NCI-H2196 treated with DMSO at 0.1 percent for 48 hours (cell line): Measurements from ENCODE around the gene MALT1.
"Not testable (repeated sequence)": the region's sequence is repeated elsewhere in the genome, so short reads cannot be mapped to it uniquely, and the experiment has no call there.

Source experiments
- DNase-seq: peaks from one replicate; lab custom pipeline; 2025; ENCODE audit not compliant: unreplicated experiment; lab: John Stamatoyannopoulos, UW

The MALT1 gene

DNA sequence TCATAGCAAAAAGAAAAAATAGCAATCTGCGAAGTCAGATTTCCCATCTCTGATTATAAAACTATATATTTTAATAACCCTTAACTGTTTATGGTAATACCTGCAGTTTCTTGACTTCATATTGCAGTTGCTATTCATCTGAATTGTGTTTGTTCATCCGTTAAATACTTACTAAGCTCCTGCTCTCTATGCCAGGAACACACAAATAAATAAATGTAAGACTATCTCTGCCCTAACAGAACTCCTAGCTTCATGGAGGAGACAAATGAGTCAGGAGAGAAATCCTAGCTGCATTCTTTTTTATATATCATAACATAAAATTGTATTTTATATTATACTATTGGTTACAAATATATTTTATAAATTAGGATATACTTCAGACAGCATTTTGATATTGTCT is 61.2 kb downstream of the MALT1 start:
- DNase-seq = no peak

DNA sequence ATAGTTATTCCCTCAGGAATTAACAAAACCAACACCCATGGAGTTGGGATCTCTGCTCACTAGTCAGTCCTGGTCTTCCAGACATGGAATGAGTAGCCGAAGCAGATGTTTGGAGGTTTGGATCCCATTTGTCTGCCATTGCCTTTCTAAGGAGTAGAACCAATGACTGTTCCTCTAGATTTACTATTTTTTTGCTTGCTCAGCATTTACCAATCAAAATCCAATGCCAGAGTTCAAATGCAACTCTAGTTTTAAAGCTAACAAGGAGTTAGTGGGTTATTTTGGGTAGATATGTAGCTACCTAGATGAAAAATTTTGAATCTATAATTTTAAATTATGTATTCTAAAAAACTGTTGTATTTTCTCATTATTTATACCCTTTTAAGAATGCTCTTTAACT is 62.6 kb downstream of the MALT1 start:
- DNase-seq = no peak

DNA sequence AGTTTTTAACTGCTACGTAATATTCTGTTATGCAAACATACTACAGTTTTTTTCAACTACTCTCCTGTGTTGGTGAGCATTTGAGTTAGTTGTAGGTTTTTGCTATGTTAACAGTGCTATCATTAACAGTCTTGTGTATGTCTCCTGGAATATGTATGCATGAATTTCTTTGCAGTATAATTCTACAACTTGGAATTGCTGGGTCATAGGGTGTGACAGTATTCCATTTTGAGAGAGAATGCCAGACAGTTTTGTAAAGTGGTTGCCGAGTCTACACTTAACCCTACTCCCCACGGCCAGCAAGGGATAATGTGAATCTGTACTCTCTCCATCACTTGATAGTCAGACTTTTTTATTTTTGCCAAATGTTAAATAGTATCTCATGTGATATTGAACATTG is 67.1 kb downstream of the MALT1 start:
- no peak for DNase-seq

DNA sequence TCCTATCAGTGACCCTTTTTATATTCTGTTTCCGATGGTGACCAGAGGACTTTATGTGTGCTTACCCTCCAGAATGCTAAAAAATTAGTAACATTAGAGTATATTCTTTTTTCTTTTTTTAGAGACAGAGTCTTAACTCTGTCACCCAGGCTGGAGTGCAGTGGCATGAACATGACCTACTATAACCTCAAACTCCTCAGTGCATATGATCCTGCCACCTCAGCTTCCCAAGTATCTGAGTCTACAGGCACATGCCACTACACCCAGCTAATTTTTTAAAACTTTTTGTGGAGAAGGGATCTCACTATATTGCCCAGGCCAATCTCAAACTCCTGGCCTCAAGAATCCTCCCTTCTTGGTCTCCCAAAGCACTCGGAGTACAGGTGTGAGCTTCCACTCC is 74.6 kb downstream of the MALT1 start:
- no peak for DNase-seq

DNA sequence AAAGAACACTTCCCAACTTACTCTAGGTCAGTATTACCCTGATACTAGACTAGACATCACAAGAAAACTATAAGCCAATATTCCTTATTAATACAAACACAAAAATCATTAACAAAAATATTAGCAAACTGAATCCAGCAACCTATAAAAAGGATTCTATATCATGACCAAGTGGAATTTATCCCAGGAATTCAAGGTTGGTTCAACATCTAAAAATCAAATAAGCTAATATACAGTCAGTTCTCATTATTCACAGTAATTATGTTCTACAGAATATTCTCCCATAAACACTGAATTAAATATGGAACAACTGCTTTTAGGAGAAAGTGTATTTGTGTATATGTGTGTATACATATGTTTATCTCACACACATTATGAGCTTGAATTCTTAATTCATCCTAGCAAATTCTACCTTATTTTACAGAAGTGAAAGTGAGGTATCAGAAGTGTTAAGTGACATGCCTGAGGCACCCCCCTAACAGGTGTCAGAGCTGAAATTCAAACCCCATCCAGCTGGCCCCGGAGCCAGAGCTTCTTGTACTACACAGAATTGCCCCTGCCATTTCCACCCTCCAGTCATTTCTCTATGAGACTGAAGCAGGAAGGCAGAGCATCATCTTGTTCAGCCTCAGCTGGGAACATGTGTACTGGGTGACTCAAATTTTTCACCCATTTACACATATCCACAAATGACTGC is 77.8 kb downstream of the MALT1 start:
- DNase-seq = no peak

DNA sequence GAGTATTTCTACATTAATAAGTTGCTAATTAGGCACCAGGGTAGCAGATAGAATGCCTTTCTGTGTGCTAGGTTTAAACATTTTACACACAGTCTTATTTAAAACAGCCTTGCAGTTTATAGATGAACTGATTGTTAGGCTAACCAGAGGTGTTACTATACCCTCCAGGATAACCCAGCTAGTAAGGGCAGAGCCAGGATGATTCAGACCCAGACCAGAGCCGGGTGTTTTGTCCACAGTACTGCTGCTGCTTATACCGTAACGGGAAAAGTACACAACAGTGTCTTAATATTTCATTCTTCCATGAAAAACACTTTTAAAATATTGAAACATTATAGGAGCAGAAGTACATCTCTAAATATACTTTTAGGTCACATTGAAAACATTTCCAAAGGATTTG is 82.7 kb downstream of the MALT1 start:
- no peak for DNase-seq

DNA sequence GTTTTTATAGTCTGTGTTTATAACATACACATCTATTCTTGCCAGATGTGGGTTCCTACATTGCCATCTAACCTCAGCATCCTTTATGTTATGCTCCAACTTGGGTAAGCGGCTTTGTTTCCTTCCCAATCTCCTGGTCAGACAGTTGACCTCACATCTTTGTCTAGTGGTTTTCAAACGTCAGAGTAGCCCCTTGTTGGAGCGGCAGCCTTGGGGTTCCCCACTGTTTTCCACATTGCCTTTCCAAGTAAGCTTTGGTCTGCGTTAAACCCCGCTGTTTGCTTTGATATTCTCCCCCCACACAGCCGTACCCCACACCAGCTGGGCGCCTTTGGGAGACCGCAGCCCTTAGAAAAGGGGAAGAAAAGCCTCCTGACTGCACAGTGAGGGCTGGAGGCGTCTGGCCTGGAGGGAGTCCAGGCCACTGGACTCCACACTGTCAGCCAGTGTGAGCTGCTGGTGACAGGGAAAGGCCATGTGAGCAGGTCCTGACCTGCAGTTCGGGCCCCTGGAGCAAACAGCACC is 83.3 kb downstream of the MALT1 start:
- no peak for DNase-seq

DNA sequence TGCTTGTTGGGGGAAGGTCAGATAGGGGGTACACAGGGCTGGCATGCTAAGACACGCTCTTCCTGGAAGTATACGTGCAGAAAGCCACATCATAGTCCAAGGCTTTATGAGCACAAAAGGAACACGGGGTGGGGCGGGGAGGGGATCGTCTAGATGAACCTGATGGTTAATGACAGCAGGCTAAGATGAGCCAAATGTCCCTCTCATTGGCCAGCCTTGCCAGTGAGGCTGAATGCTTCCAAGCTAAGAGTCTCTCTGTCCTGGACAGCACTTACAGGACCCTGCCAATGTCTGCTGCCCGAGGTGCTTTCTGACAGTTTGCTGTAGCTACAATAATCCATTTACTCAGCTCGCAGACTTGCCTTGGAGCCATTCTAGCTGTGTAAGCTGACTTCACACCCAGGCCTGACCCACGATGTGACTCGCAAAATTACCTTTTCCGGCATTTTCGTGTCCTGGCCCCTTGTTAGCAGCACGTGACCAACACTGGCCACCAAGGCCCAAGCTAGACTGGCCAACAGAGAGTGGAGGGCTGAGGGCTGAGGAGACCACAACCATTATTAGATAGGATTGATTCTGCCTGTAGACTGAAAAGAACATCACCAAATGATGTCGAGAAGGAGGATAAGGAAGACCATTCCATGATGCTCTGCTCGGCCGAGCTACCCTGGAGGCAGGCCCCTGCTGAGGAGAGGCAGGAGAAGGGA is 84.2 kb downstream of the MALT1 start:
- DNase-seq = no peak

DNA sequence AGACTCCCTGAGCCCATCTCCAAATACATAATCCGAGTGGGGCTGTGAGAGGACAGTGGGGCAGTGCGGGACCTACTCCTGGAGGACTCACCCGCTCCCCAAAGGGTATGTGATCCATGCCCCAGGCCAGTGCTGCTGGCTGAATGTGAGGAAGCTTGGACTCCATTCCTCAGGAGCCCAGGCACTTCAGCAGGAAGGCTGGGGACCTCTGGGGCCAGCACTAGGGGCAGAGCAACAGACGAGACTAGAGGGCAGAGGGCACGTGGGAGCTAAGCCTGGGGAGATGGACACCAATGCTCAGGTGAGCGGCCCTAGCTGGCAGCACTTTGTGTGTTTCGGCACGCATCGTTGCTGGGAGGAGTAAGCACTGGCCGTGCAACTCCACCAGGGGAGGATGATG is 84.9 kb downstream of the MALT1 start:
- no peak for DNase-seq

DNA sequence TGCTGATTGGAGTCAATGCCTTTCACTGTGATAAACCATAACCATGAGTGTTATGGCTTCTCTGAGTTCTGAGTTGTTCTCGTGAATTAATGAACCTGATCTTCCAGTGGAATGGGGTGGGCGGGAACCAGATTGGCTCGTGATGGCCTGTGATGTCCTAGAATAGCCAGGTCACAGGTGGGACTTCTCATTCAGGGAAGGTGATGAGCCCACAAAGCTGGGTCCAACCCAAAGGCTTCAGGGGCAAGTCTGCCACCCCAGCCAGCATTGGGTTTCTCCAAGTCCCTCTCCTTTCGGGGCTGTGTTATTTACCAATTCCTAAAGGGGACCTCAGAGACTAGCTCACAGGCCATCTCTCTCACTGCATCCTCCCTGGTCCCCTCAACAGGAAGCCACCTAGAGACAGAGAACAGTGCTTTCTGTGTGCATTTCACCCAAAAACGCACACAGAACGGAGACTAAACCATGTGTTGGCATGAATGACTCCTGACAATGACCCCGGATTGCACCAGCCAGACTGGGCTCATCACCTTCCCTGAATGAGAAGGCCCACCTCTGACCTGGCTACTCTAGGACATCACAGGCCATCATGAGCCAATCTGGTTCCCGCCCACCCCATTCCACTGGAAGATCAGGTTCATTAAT is 85.5 kb downstream of the MALT1 start:
- no peak for DNase-seq

DNA sequence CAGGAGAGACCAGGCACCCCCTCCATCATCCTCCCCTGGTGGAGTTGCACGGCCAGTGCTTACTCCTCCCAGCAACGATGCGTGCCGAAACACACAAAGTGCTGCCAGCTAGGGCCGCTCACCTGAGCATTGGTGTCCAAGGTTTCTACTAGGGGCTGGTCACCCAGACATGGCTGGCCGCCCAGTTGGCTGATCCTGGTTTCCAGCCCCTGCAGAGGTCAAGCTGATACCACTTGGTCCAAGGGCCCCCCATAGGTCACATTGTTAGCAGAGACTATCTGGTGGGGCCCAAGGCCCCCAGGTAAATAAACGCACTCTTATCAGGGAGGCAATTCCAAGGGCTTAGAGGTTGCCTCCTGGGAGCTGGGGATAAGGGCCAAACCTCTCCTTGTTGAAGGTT is 86.1 kb downstream of the MALT1 start:
- not testable (repeated sequence) for DNase-seq

DNA sequence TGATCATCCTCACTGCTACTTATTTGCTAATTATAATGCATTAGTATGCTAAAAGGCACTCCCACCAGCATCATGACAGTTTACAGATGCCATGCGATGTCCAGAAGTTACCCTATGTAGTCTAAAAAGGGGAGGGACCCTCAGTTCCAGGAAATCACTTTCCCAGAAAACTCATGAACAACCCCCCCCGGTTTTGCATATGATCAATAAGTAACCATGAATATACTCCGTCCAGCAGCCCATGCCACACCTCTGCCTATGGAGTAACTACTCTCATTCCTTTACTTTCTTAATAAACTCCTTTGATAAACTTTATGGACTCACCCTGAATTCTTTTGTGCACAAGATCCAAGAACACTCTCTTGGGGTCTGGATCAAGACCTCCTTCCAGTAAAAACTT is 86.8 kb downstream of the MALT1 start:
- no peak for DNase-seq

DNA sequence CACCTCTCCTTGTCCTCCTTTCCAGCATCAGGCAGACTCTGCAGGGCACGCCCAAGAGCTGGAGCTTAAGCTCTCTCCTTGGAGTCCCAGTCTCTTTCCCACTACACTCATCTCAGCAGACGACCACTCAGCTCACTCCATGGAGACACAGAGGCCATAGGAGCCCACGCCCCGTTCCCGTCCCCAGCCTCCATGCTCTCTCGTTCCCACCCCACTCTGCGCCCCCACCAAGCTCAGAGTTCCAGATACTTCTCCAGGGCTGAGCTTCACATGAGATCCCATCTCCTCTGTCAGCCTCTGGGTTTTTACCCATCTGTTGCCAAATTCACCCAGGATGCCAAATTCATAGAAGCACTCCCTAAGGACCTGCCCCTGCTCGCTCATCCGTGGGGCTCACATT is 87.3 kb downstream of the MALT1 start:
- no peak for DNase-seq

DNA sequence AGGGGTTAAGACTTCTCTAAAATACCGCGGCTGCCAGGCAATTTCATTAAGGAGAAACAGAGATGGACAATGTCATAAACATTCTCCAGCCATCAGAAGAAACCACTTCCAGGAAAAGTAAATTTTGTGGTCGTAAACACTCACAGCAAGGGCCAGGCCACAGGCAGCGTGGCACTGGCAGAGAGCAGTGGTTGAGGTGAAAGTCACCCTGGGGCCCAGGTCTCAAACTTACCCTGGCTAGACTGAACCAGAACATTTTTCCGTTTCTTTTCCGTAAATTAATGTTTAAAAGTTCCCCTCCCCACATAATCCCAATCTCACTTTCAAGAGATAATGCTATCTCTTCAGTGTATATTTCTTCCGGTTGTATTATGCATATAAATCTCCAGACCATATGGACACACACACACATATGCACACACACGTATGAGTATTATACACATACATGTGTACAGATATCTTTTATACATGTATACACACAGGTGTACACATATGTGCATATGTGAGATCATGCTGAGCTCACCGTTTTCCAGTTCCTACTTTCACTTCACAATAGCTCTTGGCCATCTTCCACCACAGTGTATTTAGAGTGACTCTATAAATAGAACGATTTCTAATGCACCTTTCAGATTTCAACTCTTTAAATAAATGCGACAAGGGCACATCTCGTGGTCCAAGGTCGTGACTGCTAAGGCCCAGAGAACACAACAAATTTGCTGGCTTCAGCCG is 90.1 kb downstream of the MALT1 start:
- DNase-seq = no peak

DNA sequence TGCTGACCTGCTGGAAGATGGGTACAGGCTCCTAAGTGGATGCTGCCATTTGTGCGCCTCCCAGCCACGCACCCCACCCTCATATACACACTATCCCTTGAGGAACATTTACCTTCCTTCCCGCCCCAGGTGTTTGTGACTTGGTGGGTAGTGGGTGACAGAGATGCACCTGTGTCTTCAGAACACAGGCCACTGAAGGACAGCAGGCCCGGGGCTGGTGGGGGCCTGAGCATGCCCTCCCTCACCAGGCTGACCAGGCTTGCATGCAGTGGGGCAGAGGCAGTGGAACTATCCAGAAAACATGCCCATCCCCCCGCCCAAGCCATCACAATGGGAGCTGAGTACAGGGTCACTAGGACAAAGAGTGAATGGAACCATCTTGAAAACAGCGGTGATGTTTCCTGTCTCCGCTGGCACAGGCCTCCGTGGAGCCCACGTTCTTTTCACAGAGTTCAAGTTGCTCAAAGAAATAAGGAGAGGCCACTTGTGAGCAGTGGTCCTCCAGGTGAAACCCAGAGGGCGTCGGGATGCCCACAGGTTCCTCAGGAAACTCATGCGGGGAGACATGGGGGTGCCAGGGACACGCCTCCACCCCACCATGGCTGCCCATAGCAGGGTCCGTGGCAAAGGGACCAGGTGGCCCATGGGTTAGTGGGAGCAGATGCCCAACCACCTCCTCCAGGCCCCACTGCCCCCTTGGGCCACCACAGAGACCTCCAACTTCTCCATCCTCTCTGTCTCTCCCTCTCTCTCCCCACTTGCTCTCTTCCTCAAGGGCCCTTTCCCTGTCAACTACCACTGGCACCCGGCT is 90.9 kb downstream of the MALT1 start:
- DNase-seq = no peak

DNA sequence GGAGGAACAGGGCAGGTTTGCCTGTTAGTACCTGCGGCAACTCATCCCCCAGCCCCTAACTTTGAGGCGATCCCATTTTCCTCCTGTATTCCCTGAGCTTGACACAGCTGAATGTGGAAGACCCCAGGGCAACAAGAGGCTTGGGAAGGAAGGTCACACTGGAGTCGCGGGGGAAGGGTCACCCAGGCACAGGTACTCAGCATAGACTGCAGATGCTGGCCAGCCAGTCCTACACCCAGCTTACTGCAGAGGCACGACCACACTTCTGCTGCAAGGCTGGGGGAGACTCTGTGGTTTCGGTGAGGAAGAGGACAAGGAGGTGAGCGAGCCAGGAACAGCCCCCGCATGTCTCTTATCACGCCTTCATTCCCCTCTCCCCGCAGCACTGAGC is 91.5 kb downstream of the MALT1 start:
- DNase-seq = no peak

DNA sequence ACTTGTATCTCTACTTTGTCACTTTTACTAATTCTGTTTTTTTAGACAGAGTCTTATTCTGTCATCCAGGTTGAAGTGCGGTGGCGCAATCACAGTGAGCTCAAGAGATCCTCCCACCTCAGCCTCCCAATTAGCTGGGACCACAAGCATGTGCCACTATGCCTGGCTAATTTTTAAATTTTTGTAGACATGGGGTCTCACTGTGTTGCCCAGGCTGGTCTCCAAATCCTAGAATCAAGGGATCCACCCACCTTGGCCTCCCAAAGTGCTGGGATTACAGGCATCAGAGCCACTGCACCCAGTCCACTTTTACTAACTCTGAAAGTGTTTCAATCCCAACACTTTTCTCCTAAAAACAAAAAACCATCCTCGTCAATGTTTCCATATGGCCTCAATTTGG is 94.9 kb downstream of the MALT1 start:
- no peak for DNase-seq

DNA sequence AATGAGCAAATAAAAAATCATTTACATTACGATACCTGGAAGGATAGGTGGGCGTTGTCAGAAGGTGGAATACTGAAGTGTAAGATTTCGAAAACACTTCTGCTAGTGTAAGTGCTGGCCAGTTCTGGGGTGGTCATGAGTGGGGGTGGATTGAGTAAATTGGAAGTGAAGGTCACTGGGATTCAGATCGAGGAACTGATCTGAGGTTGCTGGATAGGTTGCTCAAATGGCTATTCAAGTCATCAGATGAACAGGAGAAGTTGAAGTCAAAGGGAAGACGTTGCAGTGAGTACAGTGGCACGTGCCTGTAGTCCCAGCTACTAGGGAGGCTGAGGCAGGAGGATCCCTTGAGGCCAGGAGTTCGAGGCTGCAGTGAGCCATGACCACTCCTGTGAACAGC is 95.7 kb downstream of the MALT1 start:
- DNase-seq = no peak

DNA sequence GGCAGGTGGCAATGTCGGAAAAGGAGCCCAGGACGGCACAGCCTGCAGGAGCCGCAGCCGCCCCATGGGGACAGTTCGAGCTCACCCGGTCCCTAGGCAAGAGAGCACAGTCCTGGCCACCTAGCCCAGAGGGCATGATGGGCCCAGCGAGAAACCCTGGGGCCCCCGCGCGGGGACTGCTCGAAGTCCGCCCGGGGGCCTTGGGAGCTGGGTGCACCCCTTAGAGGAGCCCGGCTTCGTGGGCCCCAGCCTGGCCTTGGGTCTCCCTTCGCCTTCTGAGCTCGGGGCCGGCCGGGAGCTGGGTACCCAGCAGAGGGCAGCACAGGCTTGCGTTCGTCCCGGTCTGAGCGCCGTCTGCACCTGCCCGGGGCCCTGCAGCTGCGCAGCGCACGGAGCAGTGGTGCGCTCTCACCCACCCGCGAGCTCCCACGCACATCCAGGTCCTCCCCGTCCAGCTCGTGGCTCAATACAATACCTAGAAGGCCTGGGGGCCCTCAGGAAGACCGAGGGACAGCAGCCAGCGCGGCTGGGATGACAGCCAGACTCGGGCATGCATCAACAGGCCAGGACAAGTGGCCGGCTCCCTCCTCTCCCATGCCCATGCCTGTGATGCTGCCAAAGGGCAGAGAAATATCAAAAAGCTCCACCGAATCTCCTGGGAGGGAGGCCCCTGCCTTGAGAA is 97.2 kb downstream of the MALT1 start:
- peak; percentile 89 for DNase-seq

DNA sequence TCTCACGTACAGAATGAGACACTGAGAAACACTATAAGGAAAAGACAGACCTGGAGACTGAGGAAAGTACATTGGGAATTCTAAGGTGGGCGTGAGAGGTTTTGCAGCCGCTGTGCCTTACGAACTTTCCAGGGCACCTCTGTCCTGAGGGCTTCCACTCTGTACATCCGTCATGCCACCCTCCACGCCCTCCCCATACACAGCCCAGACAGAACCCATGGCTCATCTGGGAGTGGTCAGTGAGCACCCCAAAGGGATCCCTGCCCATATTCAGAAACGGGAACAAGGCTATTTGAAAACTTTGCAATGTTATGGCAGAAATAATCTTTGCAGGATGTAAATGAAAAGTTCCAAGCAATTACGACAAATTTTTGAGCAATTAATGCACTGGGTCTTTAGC is 98.1 kb downstream of the MALT1 start:
- DNase-seq = no peak
